ENCODE data around the gene CDK14. TPM values are rescaled to one million over a fixed set of nuclear protein-coding genes. Genes with fewer than 3 reads are reported as not detected.
A peak's percentile ranks its signal among the peaks of the same experiment; 100 is the strongest.

The CDK14 gene
- total RNA-seq, 2 experiments from 2014 or later: 0.05 to 0.27 TPM

GRCh38 chr7:91079487-91079886 is 483.4 kb downstream of the CDK14 start:
- DNase-seq (no peak), ATAC-seq (no peak)
- POLR2A ChIA-PET: no interaction called here
- CTCF ChIA-PET: no interaction called here
- Mint-ChIP-seq H3K36me3 (ENCODE audit: low read depth) (no peaks in the 10 kb centered on the region), H3K9me3 (no peaks in the 10 kb centered on the region), H3K27me3 (no peaks in the 10 kb centered on the region), H3K4me1 (ENCODE audit: low read depth) (peaks cover 13% of the 10 kb centered on the region), H3K27ac (no peak overlapping the region), H3K4me3 (no peak overlapping the region)
- intact Hi-C loops (cut with micrococcal nuclease): no loop called here
- TF ChIP-seq CTCF (IDR thresholded peaks at IDR 0.05): no peak

- ChIA-PET CTCF (interaction anchor here (1.8 kb wide), 1 partner anchor 10 kb away, joined by 6 read pairs; no protein-coding TSS in a partner anchor), POLR2A (no interaction called here)
- Mint-ChIP-seq H3K36me3 (ENCODE audit: low read depth) (no peaks in the 10 kb centered on the region), H3K4me3 (no peak overlapping the region), H3K9me3 (no peaks in the 10 kb centered on the region), H3K27me3 (no peaks in the 10 kb centered on the region), H3K27ac (no peak overlapping the region), H3K4me1 (ENCODE audit: low read depth) (peaks cover 22% of the 10 kb centered on the region)
- no peak for TF ChIP-seq CTCF (IDR thresholded peaks at IDR 0.05)
- DNase-seq (no peak), ATAC-seq (no peak)
- intact Hi-C loops (cut with micrococcal nuclease): loop anchor here (10.0 kb wide), 3 partner anchors 184 to 804 kb away; partner anchors contain the start of genes FZD1 and MTERF1
Measured at GRCh38 chr7:91080351-91080750, 484.2 kb downstream of the CDK14 start.

GRCh38 chr7:91082038-91082437 is 485.9 kb downstream of the CDK14 start:
- ChIA-PET CTCF (no interaction called here), POLR2A (no interaction called here)
- Mint-ChIP-seq H3K27ac (no peak overlapping the region), H3K36me3 (ENCODE audit: low read depth) (no peaks in the 10 kb centered on the region), H3K4me3 (no peak overlapping the region), H3K9me3 (no peaks in the 10 kb centered on the region), H3K4me1 (ENCODE audit: low read depth) (peaks cover 29% of the 10 kb centered on the region), H3K27me3 (no peaks in the 10 kb centered on the region)
- ATAC-seq (no peak), DNase-seq (no peak)
- intact Hi-C loops (cut with micrococcal nuclease): loop anchor here (10.0 kb wide), 3 partner anchors 183 to 803 kb away; partner anchors contain the start of genes FZD1 and MTERF1
- no peak for TF ChIP-seq CTCF (IDR thresholded peaks at IDR 0.05)

- intact Hi-C loops (cut with micrococcal nuclease): loop anchor here (10.0 kb wide), 3 partner anchors 182 to 802 kb away; partner anchors contain the start of genes FZD1 and MTERF1
- DNase-seq: no peak
- POLR2A ChIA-PET: no interaction called here
- ATAC-seq: peak; percentile 39
- H3K27ac Mint-ChIP-seq: no peak overlapping the region
- H3K36me3 Mint-ChIP-seq (ENCODE audit: low read depth): no peaks in the 10 kb centered on the region
- peaks cover 29% of the 10 kb centered on the region for H3K4me1 Mint-ChIP-seq (ENCODE audit: low read depth)
- no peak overlapping the region for H3K4me3 Mint-ChIP-seq
- TF ChIP-seq CTCF (IDR thresholded peaks at IDR 0.05): peak; percentile 48
- no peaks in the 10 kb centered on the region for H3K9me3 Mint-ChIP-seq
- CTCF ChIA-PET: interaction anchor here (0.9 to 1.8 kb wide), 2 partner anchors 13 to 63 kb away, joined by 3 to 4 read pairs; no protein-coding TSS in a partner anchor
- H3K27me3 Mint-ChIP-seq: no peaks in the 10 kb centered on the region
Measured at GRCh38 chr7:91082852-91083495, 486.9 kb downstream of the CDK14 start.

GRCh38 chr7:91083855-91084644 is 487.9 kb downstream of the CDK14 start:
- Mint-ChIP-seq H3K4me3 (no peak overlapping the region), H3K36me3 (ENCODE audit: low read depth) (no peaks in the 10 kb centered on the region), H3K4me1 (ENCODE audit: low read depth) (peaks cover 29% of the 10 kb centered on the region), H3K27ac (no peak overlapping the region), H3K9me3 (no peaks in the 10 kb centered on the region), H3K27me3 (no peaks in the 10 kb centered on the region)
- no peak for TF ChIP-seq CTCF (IDR thresholded peaks at IDR 0.05)
- DNase-seq (peak; percentile 28), ATAC-seq (peak; percentile 72)
- ChIA-PET CTCF (interaction anchor here (1.1 to 1.8 kb wide), 2 partner anchors 8 to 12 kb away, joined by 4 read pairs; no protein-coding TSS in a partner anchor), POLR2A (no interaction called here)
- intact Hi-C loops (cut with micrococcal nuclease): loop anchor here (10.0 kb wide), 3 partner anchors 181 to 801 kb away; partner anchors contain the start of genes FZD1 and MTERF1
